OCI-LY7 (cell line): ENCODE data around the gene APOBEC3C. TPM values are rescaled to one million over a fixed set of nuclear protein-coding genes. Genes with fewer than 3 reads are reported as not detected.
"Not testable (repeated sequence)": the region's sequence is repeated elsewhere in the genome, so short reads cannot be mapped to it uniquely, and the experiment has no call there.

Source experiments
- BruUV-seq: library from RNA; stranded (reverse); fragments of 400-500 nt; replicated peaks from 2 replicates; lab custom pipeline; 2021; lab: Mats Ljungman, UMichigan
- CTCF ChIA-PET: fragments of 300-600 bp; sonication (Branson Sonifier 250); formaldehyde crosslinking; loops from one replicate; lab custom pipeline; 2022; ENCODE audit warnings: antibody characterized with exemption; ENCODE audit not compliant: unreplicated experiment; lab: Charles Lee
- POLR2A ChIA-PET: fragments of 300-600 bp; sonication (Branson Sonifier 250); formaldehyde crosslinking; loops from one replicate; lab custom pipeline; 2022; ENCODE audit warnings: antibody characterized with exemption; lab: Charles Lee
- DNase-seq: peaks from one replicate; pipeline ENCODE4 v3.0.0-alpha.2; 2015; ENCODE audit warnings: low spot score
- H2AFZ ChIP-seq: fragments of 200-600 bp; sonication (generic), shearing (Covaris generic); 2 replicates; pipeline ENCODE4 v1.6.1; 2014; ENCODE audit warnings: mild to moderate bottlenecking, antibody characterized with exemption, low read length, moderate library complexity
- H3K27ac ChIP-seq: fragments of 200-600 bp; sonication (generic); 2 replicates; pipeline ENCODE4 v1.5.1; 2014; ENCODE audit warnings: mixed run types, low read depth, mild to moderate bottlenecking, moderate library complexity, low read length, inconsistent platforms; ENCODE audit not compliant: poor library complexity, severe bottlenecking
- H3K36me3 ChIP-seq: fragments of 200-600 bp; sonication (generic); 2 replicates; pipeline ENCODE4 v1.6.1; 2014; ENCODE audit warnings: mild to moderate bottlenecking, antibody characterized with exemption, low read length, moderate library complexity, mixed read lengths; ENCODE audit not compliant: insufficient read depth
- H3K4me1 ChIP-seq: fragments of 200-600 bp; sonication (generic); 2 replicates; pipeline ENCODE4 v1.5.1; 2014; ENCODE audit warnings: mild to moderate bottlenecking, low read length; ENCODE audit not compliant: insufficient read depth, poor library complexity, severe bottlenecking
- H3K4me2 ChIP-seq: fragments of 200-600 bp; sonication (generic); 2 replicates; pipeline ENCODE4 v1.6.1; 2014; ENCODE audit warnings: mild to moderate bottlenecking, low read length
- H3K4me3 ChIP-seq: fragments of 200-600 bp; sonication (generic); 2 replicates; pipeline ENCODE4 v1.5.1; 2014; ENCODE audit warnings: mild to moderate bottlenecking, low read depth, low read length; ENCODE audit not compliant: poor library complexity, severe bottlenecking
- H3K79me2 ChIP-seq: fragments of 200-600 bp; sonication (generic); 2 replicates; pipeline ENCODE4 v1.6.1; 2016; ENCODE audit warnings: low read depth, mild to moderate bottlenecking, low read length, moderate library complexity, mixed read lengths; ENCODE audit not compliant: insufficient read depth
- H3K9me2 ChIP-seq: fragments of 200-600 bp; sonication (generic); 2 replicates; pipeline ENCODE4 v1.6.1; 2016; ENCODE audit warnings: mild to moderate bottlenecking, low read length, mixed read lengths; ENCODE audit not compliant: insufficient read depth
- H3K9me3 ChIP-seq: fragments of 200-600 bp; sonication (generic); 2 replicates; pipeline ENCODE4 v1.6.1; 2014; ENCODE audit warnings: mild to moderate bottlenecking, mixed run types, low read length, mixed read lengths
- H4K20me1 ChIP-seq: fragments of 200-600 bp; sonication (generic); 2 replicates; pipeline ENCODE4 v1.6.1; 2014; ENCODE audit warnings: mild to moderate bottlenecking, antibody characterized with exemption, low read length, moderate library complexity, mixed read lengths; ENCODE audit not compliant: insufficient read depth
- CTCF ChIP-seq: fragments of 200-600 bp; sonication (generic); conservative IDR thresholded peaks from 2 replicates; pipeline ENCODE4 v1.5.1; 2014; ENCODE audit warnings: mild to moderate bottlenecking, antibody characterized with exemption, low read length, moderate library complexity, mixed read lengths
- EZH2phosphoT487 ChIP-seq: fragments of 200-600 bp; sonication (generic); IDR thresholded peaks from 2 replicates; pipeline ENCODE4 v1.6.1; 2018; ENCODE audit warnings: low read depth, borderline replicate concordance, mild to moderate bottlenecking, mixed run types, antibody characterized with exemption, low read length, moderate library complexity, mixed read lengths
- intact Hi-C: fragments of 100-400 bp; cut with micrococcal nuclease; formaldehyde crosslinking; loops from one replicate; pipeline ENCODE4 v1.10.0; 2022; ENCODE audit not compliant: unreplicated experiment
- total RNA-seq, 2 experiments: library from RNA; depleted of rRNA in 1 of 2; stranded (reverse); fragments of >200 nt in 1 of 2; shearing (Covaris generic) in 1 of 2; gene quantifications; 2 replicates each; pipeline ENCODE4 v1.2.3, GENCODE V29; 2014 to 2022

Gene APOBEC3C
- total RNA-seq, 2 experiments from 2014 or later, result 4.3 to 74.0 TPM

- intact Hi-C loops, result loop anchor here (5.0 kb wide), 1 partner anchor 54 kb away; no protein-coding TSS in a partner anchor
These were observed 1.2 kb upstream of the APOBEC3C start for GRCh38 chr22:39012533-39013511.

GRCh38 chr22:39013561-39013941, 506 bp upstream of the APOBEC3C start:
- POLR2A ChIA-PET, result interaction anchor here (0.7 kb wide), 1 partner anchor 41 kb away, joined by 3 read pairs; no protein-coding TSS in a partner anchor
- BruUV-seq, H3K9me3 ChIP-seq, H3K36me3 ChIP-seq, H3K79me2 ChIP-seq, H4K20me1 ChIP-seq, DNase-seq, H3K9me2 ChIP-seq, CTCF ChIA-PET: not testable (repeated sequence)
- peak overlapping the region; percentile 93 for H2AFZ ChIP-seq
- intact Hi-C loops, result loop anchor here (5.0 kb wide), 1 partner anchor 54 kb away; no protein-coding TSS in a partner anchor
- peak overlapping the region; percentile 53 for H3K4me2 ChIP-seq
- peaks cover 34% of the 10 kb centered on the region for H3K4me1 ChIP-seq
- peak overlapping the region; percentile 61 for H3K4me3 ChIP-seq
- H3K27ac ChIP-seq, result peak overlapping the region; percentile 56

More at GRCh38 chr22:39012533-39013511, 1.2 kb upstream of the APOBEC3C start:
- Histone ChIP-seq H4K20me1 (no peaks in the 10 kb centered on the region), H3K4me1 (peaks cover 34% of the 10 kb centered on the region), H3K79me2 (peaks cover 5% of the 10 kb centered on the region; the same call in 1 of the 2 replicates), H3K9me2 (no peaks in the 10 kb centered on the region), H3K9me3 (no peaks in the 10 kb centered on the region), H3K36me3 (no peaks in the 10 kb centered on the region), H3K4me3 (no peak overlapping the region), H3K27ac (no peak overlapping the region), H2AFZ (no peak overlapping the region), H3K4me2 (no peak overlapping the region)
- POLR2A ChIA-PET, result interaction anchor here (0.7 kb wide), 1 partner anchor 41 kb away, joined by 3 read pairs; no protein-coding TSS in a partner anchor
- BruUV-seq, result no TSS peak
- DNase-seq, result no peak
- CTCF ChIA-PET, result no interaction called here
- TF ChIP-seq EZH2phosphoT487, result no peak
- no peak for TF ChIP-seq CTCF

- not testable (repeated sequence) for BruUV-seq
These were observed 665 bp downstream of the APOBEC3C start for GRCh38 chr22:39014723-39015121.

More at GRCh38 chr22:39014723-39015121, 665 bp downstream of the APOBEC3C start:
- peak overlapping the region; percentile 61 for H3K4me3 ChIP-seq
- not testable (repeated sequence) for H4K20me1 ChIP-seq, H3K9me3 ChIP-seq, H3K36me3 ChIP-seq, H3K79me2 ChIP-seq, H3K9me2 ChIP-seq
- ChIA-PET CTCF (interaction anchor here (0.6 to 0.8 kb wide), 2 partner anchors 53 to 84 kb away, joined by 3 to 7 read pairs; no protein-coding TSS in a partner anchor), POLR2A (interaction anchor here (0.6 to 1.5 kb wide), 4 partner anchors 8 to 134 kb away, joined by 3 to 5 read pairs (median 4); no protein-coding TSS in a partner anchor)
- peak overlapping the region; percentile 53 for H3K4me2 ChIP-seq
- intact Hi-C loops, result loop anchor here (2.0 to 5.0 kb wide), 2 partner anchors 53 to 100 kb away; no protein-coding TSS in a partner anchor
- peaks cover 39% of the 10 kb centered on the region for H3K4me1 ChIP-seq
- DNase-seq, result peak; percentile 16
- H2AFZ ChIP-seq, result peak overlapping the region; percentile 93
- peak overlapping the region; percentile 56 for H3K27ac ChIP-seq
